HFF-Myc (cell line): ENCODE results near the gene UBE2K.
"Not testable (repeated sequence)": the region's sequence is repeated elsewhere in the genome, so short reads cannot be mapped to it uniquely, and the experiment has no call there.

Experiments used
- DNase-seq: peaks from one replicate; pipeline ENCODE4 v3.0.0-alpha.2; 2011; ENCODE audit warnings: low read depth; ENCODE audit errors: extremely low read depth
- H3K4me3 ChIP-seq: replicated peaks from 2 replicates; pipeline ENCODE4 v1.5.1; 2011; ENCODE audit warnings: low read depth, mild to moderate bottlenecking, control low read depth, low read length
- TF ChIP-seq, protein P1 (sequence below): IDR thresholded peaks from 2 replicates; pipeline ENCODE4 v1.5.1; 2012; ENCODE audit warnings: mild to moderate bottlenecking, low read depth, low read length, control low read depth; ENCODE audit errors: missing control alignments

The UBE2K gene

DNA sequence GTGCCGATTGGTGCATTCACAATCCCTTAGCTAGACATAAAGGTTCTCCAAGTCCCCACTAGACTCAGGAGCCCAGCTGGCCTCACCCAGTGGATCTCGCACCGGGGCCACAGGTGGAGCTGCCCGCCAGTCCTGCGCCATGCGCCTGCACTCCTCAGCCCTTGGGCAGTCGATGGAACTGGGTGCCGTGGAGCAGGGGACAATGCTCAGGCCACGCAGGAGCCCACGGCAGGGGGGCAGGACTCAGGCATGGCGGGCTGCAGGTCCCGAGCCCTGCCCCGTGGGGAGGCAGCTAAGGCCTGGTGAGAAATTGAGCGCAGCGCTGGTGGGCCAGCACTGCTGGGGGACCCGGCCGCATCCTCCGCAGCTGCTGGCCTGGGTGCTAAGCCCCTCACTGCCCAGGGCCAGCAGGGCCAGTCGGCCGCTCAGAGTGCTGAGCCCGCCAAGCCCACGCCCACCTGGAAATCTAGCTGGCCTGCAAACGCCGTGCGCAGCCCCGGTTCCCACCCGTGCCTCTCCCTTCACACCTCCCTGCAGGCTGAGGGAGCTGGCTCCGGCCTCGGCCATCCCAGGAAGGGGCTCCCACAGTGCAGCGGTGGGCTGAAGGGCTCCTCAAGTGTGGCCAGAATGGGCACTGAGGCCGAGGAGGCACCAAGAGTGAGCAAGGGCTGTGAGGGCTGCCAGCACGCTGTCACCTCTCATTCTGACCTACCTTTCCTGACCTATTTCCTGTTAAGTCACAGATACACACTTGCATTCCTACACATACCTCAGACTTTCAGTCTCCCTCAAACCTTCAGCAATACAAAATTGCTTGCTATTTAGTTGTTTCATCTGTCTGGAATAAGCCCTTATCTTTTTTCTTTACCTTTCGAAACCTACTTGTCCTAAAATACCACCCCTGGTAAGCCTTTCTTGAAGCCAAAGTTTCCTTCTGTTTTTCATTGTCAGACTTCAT lies 20.7 kb downstream of the UBE2K start:
- TF ChIP-seq, protein P1, sequence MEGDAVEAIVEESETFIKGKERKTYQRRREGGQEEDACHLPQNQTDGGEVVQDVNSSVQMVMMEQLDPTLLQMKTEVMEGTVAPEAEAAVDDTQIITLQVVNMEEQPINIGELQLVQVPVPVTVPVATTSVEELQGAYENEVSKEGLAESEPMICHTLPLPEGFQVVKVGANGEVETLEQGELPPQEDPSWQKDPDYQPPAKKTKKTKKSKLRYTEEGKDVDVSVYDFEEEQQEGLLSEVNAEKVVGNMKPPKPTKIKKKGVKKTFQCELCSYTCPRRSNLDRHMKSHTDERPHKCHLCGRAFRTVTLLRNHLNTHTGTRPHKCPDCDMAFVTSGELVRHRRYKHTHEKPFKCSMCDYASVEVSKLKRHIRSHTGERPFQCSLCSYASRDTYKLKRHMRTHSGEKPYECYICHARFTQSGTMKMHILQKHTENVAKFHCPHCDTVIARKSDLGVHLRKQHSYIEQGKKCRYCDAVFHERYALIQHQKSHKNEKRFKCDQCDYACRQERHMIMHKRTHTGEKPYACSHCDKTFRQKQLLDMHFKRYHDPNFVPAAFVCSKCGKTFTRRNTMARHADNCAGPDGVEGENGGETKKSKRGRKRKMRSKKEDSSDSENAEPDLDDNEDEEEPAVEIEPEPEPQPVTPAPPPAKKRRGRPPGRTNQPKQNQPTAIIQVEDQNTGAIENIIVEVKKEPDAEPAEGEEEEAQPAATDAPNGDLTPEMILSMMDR, result no peak
- H3K4me3 ChIP-seq, result no peak overlapping the region
- DNase-seq, result no peak

DNA sequence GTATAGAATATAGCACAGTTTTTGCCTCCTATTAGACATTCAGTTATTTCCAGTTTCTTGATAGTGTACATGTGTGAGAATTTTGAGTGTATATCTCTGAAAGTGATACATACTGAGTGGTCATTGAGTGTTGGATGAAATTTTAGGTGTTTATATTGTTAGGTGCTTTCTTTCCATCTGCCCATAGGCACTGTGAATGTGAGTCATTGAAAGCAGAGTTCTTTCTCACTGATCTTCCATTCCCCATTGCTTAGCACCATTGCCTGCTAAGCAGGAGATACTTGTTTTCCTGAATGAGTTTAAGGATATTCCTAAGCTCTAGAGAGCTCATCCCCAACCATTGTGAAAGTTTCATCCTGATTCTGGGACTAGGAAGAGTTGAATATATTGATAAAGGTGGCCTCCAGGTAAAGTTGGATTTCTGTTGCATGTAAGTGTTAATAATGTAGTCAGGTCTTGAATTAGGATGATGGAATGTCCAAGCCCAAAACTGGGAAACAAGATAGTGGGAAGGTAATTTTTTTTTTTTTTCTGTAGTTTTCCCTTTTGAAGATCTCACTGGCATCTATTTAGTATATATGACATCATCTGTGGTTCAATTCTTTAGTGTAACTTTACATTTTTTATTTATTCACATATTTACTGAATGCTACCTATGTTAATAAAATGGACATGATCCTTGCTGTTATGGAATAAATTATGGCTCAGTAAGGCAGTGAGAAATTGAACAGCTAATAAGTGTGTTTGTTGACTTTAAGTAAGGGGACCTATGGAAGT lies 22.1 kb downstream of the UBE2K start:
- TF ChIP-seq, protein P1, result no peak
- DNase-seq, result no peak
- no peak overlapping the region for H3K4me3 ChIP-seq

DNA sequence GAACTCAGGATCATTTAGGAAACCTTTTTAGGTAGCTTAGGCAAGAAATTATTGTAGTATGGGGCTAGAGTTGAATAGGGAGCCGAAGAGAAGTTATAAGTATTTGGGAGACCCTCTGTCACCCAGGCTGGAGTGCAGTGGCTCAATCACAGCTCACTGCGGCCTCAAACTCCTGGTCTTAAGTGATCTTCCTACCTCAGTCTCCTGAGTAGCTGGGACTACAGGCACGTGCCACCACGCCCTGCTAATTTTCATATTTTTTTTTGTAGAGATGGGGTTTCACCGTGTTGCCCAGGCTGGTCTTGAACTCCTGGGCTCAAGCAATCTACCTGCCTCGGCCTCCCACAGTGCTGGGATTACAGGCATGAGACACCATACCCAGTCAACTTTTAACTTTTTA lies 23.3 kb downstream of the UBE2K start:
- not testable (repeated sequence) for DNase-seq, H3K4me3 ChIP-seq

DNA sequence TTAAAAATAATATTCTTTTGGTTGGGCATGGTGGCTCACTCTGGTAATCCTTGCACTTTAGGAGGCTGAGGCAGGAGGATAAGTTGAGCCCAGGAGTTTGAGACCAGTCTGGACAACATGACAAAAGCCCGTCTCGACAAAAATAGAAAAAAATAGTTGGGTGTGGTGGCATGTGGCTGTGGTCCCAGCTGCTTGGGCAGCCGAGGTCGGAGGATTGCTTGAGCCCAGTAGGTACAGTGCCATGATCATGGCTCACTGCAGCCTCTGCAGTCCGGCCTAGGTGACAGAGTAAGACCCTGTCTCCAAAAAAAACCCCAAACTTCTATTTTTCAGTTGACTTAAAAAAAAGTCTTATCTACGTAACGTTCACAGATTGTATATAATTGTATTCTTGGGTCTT lies 23.9 kb downstream of the UBE2K start:
- no peak overlapping the region for H3K4me3 ChIP-seq
- DNase-seq, result no peak
- TF ChIP-seq, protein P1, result no peak

DNA sequence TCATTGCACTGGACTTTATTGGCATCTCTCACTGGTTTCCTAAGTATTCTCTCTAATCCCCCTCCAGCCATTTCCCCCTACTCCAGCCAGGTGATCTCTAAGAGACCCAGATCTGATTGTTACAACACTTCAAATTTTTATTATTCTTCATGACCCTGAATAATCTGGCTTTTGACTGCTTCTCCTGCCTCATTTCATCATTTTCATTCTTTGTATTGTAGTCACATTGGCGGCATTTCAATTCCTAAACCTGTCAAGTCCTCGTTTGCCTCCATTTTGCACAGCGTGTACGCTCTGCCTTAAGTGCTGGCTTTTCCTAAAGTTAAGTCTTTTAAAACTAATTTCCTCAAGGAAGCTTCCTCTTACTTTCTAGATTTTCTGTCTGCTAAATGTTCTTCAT lies 31.6 kb downstream of the UBE2K start:
- DNase-seq, result no peak
- no peak overlapping the region for H3K4me3 ChIP-seq
- TF ChIP-seq, protein P1, result no peak

DNA sequence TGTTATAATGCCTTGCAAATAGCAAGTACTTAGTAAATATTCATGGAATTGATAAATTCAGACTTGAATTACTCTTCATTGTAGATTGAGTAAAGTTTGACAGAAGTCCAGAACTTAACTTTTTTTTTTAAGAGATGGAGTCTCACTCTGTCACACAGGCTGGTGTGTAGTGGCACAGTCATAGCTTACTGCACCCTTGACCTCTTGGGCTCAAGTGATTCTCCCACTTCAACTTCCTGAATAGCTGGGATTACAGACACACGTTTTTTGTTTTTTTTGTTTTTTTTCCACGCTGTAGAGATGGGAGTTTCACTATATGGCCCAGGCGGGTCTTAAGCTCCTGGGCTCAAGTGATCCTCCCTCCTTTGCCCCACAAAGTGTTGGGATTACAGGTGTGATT lies 32.1 kb downstream of the UBE2K start:
- no peak for DNase-seq
- TF ChIP-seq, protein P1, result no peak
- H3K4me3 ChIP-seq, result no peak overlapping the region

DNA sequence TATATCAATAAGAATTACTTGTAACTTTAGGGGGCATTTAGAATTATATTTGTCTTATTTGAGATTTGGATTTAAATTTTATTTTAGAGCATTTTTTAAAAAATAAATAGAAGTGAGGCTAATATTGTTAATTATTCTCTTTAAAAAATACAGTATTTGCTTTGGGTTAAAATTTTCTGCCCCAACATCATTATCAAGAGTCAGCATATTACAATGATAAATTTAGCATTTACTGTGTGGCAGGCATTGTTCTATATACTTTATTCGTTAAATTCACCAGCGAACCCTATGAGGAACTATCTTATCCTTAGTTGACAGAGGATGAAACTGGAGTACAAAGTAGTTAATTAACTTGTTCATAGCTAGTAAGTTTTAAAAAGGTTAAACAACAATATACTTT lies 34.0 kb downstream of the UBE2K start:
- DNase-seq, result no peak
- H3K4me3 ChIP-seq, result no peak overlapping the region
- TF ChIP-seq, protein P1, result no peak
